GM12878 (cell line): ENCODE results near the gene ALG8. TPM values are rescaled to one million over a fixed set of nuclear protein-coding genes. Genes with fewer than 3 reads are reported as not detected.

ENCODE experiments used
- CEBPZ ChIP-seq: fragments of 150-350 bp; IDR thresholded peaks from 2 replicates; pipeline ENCODE4 v1.6.1; 2016; ENCODE audit warnings: low read depth, low read length
- E2F8 ChIP-seq: fragments of 450-650 bp; IDR thresholded peaks from 2 replicates; pipeline ENCODE4 v1.6.1; 2018; ENCODE audit warnings: mild to moderate bottlenecking, low read depth, moderate library complexity; ENCODE audit not compliant: partially characterized antibody
- E4F1 ChIP-seq: fragments of 450-650 bp; IDR thresholded peaks from 2 replicates; pipeline ENCODE4 v1.6.1; 2018; ENCODE audit warnings: borderline replicate concordance, mild to moderate bottlenecking; ENCODE audit not compliant: partially characterized antibody
- IKZF2 ChIP-seq, 2 experiments: fragments of 450-650 bp; IDR thresholded peaks; 2 replicates each; pipeline ENCODE4 v1.6.1; 2017; ENCODE audit warnings: mild to moderate bottlenecking in 2 of 2, moderate library complexity in 2 of 2
- KLF5 ChIP-seq: fragments of 450-650 bp; IDR thresholded peaks from 2 replicates; pipeline ENCODE4 v1.6.1; 2014; ENCODE audit warnings: mild to moderate bottlenecking; ENCODE audit not compliant: partially characterized antibody
- MYC ChIP-seq: IDR thresholded peaks from 2 replicates; pipeline ENCODE4 v1.6.1; 2011; ENCODE audit warnings: mild to moderate bottlenecking, low read length, moderate library complexity, inconsistent platforms; ENCODE audit not compliant: insufficient read depth, insufficient replicate concordance, insufficient read length, severe bottlenecking
- NR2C2 ChIP-seq: IDR thresholded peaks from 2 replicates; pipeline ENCODE4 v1.6.1; 2011; ENCODE audit warnings: borderline replicate concordance, low read depth; ENCODE audit not compliant: control insufficient read depth, insufficient read length
- PAX5 ChIP-seq: IDR thresholded peaks from 2 replicates; pipeline ENCODE4 v1.6.1; 2011; ENCODE audit warnings: low read depth, low read length, borderline replicate concordance
- PRDM15 ChIP-seq: fragments of 450-650 bp; formaldehyde crosslinking; IDR thresholded peaks from 2 replicates; pipeline ENCODE4 v1.4.0; 2020; ENCODE audit warnings: mild to moderate bottlenecking, moderate library complexity
- SRF ChIP-seq, 2 experiments: IDR thresholded peaks; 2 replicates each; pipeline ENCODE4 v1.6.1; 2011; ENCODE audit warnings: low read depth in 2 of 2, low read length in 2 of 2, mild to moderate bottlenecking in 1 of 2, moderate library complexity in 1 of 2
- polyA plus RNA-seq, 11 experiments: library from polyadenylated mRNA; depleted of rRNA in 4 of 11; unstranded in 6 of 11; stranded (reverse) in 5 of 11; fragments of >200 nt; fragmentation: Nextera tagmentation in 4 of 11; fragmentation: Illumina TruSeq in 1 of 11; extraction: Ambion mirVana in 4 of 11; extraction: Trizol in 1 of 11; gene quantifications; 1 replicate in 1 of 11; 2 replicates in 10 of 11; pipeline versions ENCODE4 v1.2.1 to v1.2.3, GENCODE V29; 2011 to 2016; ENCODE audit warnings: inconsistent platforms in 2 of 11, missing spikeins in 2 of 11, low read depth in 1 of 11
- total RNA-seq, 4 experiments: library from RNA; depleted of rRNA in 3 of 4; stranded (reverse); fragments of >200 nt in 3 of 4; fragmentation: Illumina TruSeq in 1 of 4; extraction: Trizol in 1 of 4; gene quantifications; 2 replicates each; pipeline versions ENCODE4 v1.2.1 to v1.2.3, GENCODE V29; 2013 to 2021

Gene ALG8
- total and polyA plus RNA-seq, 10 of the 15 experiments (the other 5 are each of a cell fraction or from before 2014, with no cell fraction given), result 45.7 to 105 (median 68.4) TPM

- TF ChIP-seq PAX5 (no peak), SRF (IDR thresholded peaks at IDR 0.05; ENCODE audit: low read depth in 2 of 2, low read length in 2 of 2) (no peak), NR2C2 (no peak), KLF5 (no peak), MYC (no peak), CEBPZ (no peak), E2F8 (no peak), PRDM15 (CRISPR knock-in tag) (no peak), E4F1 (no peak), IKZF2 (IDR thresholded peaks at IDR 0.05) (peak; percentile 72 to 81)
Observed at GRCh38 chr11:78112582-78113275, 26.7 kb downstream of the ALG8 start (continued).
